DND-41 (cell line): ENCODE data around the gene CNOT10.

Source experiments
- ATAC-seq: fragments of 200-7000 bp; cut with Tn5 transposase; 3 replicates; pipeline ENCODE4 v1.9.1; 2021; ENCODE audit warnings: low read depth; ENCODE audit not compliant: insufficient read depth
- DNase-seq: peaks from one replicate; pipeline ENCODE4 v3.0.0-alpha.2; 2020
- H2AFZ ChIP-seq: 2 replicates; pipeline ENCODE4 v1.6.0; 2012; ENCODE audit warnings: low read depth, low read length
- H3K27ac ChIP-seq: 2 replicates; pipeline ENCODE4 v1.5.1; 2012; ENCODE audit warnings: low read length, inconsistent platforms
- H3K27me3 ChIP-seq: fragments of 200-600 bp; sonication (generic); 2 replicates; pipeline ENCODE4 v1.6.0; 2012; ENCODE audit warnings: low read length, mild to moderate bottlenecking, inconsistent platforms; ENCODE audit not compliant: insufficient read depth, poor library complexity
- H3K36me3 ChIP-seq: 2 replicates; pipeline ENCODE4 v1.5.1; 2012; ENCODE audit warnings: low read length, inconsistent platforms; ENCODE audit not compliant: insufficient read depth
- H3K4me1 ChIP-seq: 2 replicates; pipeline ENCODE4 v1.5.1; 2012; ENCODE audit warnings: mild to moderate bottlenecking, low read length; ENCODE audit not compliant: insufficient read depth
- H3K4me2 ChIP-seq: 2 replicates; pipeline ENCODE4 v1.6.0; 2012; ENCODE audit warnings: mild to moderate bottlenecking, moderate library complexity, low read length, inconsistent platforms; ENCODE audit not compliant: insufficient read depth
- H3K4me3 ChIP-seq, 2 experiments: fragments of 200-600 bp in 1 of 2; shearing (Covaris generic) in 1 of 2; 2 replicates each; pipeline ENCODE4 v1.5.1; 2012 to 2016; ENCODE audit warnings: inconsistent platforms in 2 of 2, low read length in 2 of 2, mild to moderate bottlenecking in 2 of 2, low read depth in 1 of 2, moderate library complexity in 1 of 2
- H3K79me2 ChIP-seq: 2 replicates; pipeline ENCODE4 v1.6.0; 2012; ENCODE audit warnings: low read length, inconsistent platforms; ENCODE audit not compliant: insufficient read depth
- H3K9ac ChIP-seq: 2 replicates; pipeline ENCODE4 v1.6.0; 2012; ENCODE audit warnings: low read depth, mild to moderate bottlenecking, inconsistent platforms, low read length, moderate library complexity
- H3K9me3 ChIP-seq: 2 replicates; pipeline ENCODE4 v1.5.1; 2012; ENCODE audit warnings: low read length, moderate library complexity, mild to moderate bottlenecking, inconsistent platforms; ENCODE audit not compliant: insufficient read depth, severe bottlenecking
- H4K20me1 ChIP-seq: 2 replicates; pipeline ENCODE4 v1.6.0; 2012; ENCODE audit warnings: low read length; ENCODE audit not compliant: insufficient read depth
- EZH2 ChIP-seq: IDR thresholded peaks from 3 replicates; pipeline ENCODE4 v1.6.1; 2012; ENCODE audit warnings: borderline replicate concordance, low read depth, mild to moderate bottlenecking, moderate library complexity, low read length, inconsistent platforms; ENCODE audit not compliant: severe bottlenecking
- TF ChIP-seq, protein P1 (sequence below): IDR thresholded peaks from 2 replicates; pipeline ENCODE4 v1.5.1; 2012; ENCODE audit warnings: borderline replicate concordance, low read length, moderate library complexity, mild to moderate bottlenecking; ENCODE audit not compliant: poor library complexity, severe bottlenecking; ENCODE audit errors: extremely low read depth

The CNOT10 gene

DNA sequence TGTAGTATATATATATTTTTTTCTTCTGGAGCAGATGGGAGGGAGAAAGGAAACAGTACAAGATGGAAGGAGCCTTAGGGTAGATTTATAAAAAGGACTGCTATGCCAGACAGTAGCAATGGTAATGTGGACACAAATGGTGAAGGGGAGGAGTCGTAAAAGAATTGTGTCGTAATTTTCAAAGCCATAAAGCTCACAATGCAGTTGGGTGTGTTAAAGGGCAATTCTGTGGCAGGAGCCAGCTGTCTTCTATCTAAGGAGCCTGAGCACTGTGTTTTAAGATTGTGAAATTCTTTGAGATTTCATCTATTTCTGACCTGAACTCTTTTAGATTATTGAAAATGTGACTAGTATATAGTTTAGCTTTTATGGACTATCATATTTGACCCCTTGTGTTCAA lies 58.9 kb downstream of the CNOT10 start:
- H3K4me3 ChIP-seq, result no peak overlapping the region
- H3K27me3 ChIP-seq, result no peaks in the 10 kb centered on the region
- peaks cover 50% of the 10 kb centered on the region for H3K36me3 ChIP-seq
- no peaks in the 10 kb centered on the region for H3K4me1 ChIP-seq
- no peak for TF ChIP-seq EZH2
- TF ChIP-seq, protein P1, sequence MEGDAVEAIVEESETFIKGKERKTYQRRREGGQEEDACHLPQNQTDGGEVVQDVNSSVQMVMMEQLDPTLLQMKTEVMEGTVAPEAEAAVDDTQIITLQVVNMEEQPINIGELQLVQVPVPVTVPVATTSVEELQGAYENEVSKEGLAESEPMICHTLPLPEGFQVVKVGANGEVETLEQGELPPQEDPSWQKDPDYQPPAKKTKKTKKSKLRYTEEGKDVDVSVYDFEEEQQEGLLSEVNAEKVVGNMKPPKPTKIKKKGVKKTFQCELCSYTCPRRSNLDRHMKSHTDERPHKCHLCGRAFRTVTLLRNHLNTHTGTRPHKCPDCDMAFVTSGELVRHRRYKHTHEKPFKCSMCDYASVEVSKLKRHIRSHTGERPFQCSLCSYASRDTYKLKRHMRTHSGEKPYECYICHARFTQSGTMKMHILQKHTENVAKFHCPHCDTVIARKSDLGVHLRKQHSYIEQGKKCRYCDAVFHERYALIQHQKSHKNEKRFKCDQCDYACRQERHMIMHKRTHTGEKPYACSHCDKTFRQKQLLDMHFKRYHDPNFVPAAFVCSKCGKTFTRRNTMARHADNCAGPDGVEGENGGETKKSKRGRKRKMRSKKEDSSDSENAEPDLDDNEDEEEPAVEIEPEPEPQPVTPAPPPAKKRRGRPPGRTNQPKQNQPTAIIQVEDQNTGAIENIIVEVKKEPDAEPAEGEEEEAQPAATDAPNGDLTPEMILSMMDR, result no peak
- H3K4me2 ChIP-seq, result no peak overlapping the region
- no peak overlapping the region for H3K27ac ChIP-seq
- DNase-seq, result no peak
- H3K79me2 ChIP-seq, result no peaks in the 10 kb centered on the region
- no peak overlapping the region for H2AFZ ChIP-seq
- ATAC-seq, result no peak
- H3K9me3 ChIP-seq, result no peaks in the 10 kb centered on the region
- H3K9ac ChIP-seq, result no peak overlapping the region
- H4K20me1 ChIP-seq, result no peaks in the 10 kb centered on the region

DNA sequence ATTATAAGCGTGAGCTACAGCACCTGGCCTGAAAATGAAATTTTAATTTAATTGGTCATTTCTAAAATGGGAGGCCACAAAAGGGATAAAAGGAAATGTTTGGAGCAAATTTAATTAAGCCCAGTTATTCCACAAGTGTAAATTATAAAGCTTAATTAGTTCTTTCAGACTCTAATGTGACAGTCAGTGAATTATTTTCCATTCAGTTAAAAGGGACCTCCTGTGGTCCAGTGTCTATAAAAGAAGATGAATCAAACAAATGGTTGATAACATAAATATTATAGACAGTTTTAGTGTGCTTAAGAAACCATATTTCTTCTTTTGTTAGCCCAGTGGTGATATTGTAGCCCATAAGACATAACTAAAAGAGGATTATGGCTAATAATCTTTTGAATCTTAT lies 66.4 kb downstream of the CNOT10 start:
- TF ChIP-seq, protein P1, result no peak
- no peak for TF ChIP-seq EZH2
- Histone ChIP-seq H3K9ac (no peak overlapping the region), H3K27me3 (no peaks in the 10 kb centered on the region), H3K4me2 (no peak overlapping the region), H2AFZ (no peak overlapping the region), H3K36me3 (peaks cover 32% of the 10 kb centered on the region), H4K20me1 (no peaks in the 10 kb centered on the region), H3K4me3 (no peak overlapping the region), H3K27ac (no peak overlapping the region), H3K9me3 (no peaks in the 10 kb centered on the region), H3K4me1 (no peaks in the 10 kb centered on the region), H3K79me2 (no peaks in the 10 kb centered on the region)
- no peak for DNase-seq
- ATAC-seq, result no peak

DNA sequence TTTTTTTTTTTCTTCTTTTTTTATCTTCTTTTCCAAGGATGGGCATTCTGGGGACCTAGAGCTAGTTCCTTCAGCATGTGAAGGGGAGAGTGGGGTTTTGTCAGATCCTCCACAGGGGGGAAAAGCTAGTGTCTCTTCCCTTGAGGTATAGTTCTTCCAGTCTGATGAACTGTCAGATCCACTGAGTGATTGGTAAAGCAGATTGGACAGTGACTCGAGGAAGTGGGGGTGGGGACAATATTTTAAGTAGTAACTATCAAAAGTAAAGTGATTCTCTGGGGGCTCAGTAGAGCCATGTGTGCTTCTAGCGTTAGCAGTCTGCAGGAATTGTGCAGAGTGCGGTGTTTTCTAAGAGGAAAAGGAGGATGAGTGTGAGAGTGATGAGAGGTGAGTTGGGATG lies 70.8 kb downstream of the CNOT10 start:
- DNase-seq (no peak), ATAC-seq (no peak; the same call in 2 of the 3 replicates)
- TF ChIP-seq EZH2, result no peak
- TF ChIP-seq, protein P1, result no peak

DNA sequence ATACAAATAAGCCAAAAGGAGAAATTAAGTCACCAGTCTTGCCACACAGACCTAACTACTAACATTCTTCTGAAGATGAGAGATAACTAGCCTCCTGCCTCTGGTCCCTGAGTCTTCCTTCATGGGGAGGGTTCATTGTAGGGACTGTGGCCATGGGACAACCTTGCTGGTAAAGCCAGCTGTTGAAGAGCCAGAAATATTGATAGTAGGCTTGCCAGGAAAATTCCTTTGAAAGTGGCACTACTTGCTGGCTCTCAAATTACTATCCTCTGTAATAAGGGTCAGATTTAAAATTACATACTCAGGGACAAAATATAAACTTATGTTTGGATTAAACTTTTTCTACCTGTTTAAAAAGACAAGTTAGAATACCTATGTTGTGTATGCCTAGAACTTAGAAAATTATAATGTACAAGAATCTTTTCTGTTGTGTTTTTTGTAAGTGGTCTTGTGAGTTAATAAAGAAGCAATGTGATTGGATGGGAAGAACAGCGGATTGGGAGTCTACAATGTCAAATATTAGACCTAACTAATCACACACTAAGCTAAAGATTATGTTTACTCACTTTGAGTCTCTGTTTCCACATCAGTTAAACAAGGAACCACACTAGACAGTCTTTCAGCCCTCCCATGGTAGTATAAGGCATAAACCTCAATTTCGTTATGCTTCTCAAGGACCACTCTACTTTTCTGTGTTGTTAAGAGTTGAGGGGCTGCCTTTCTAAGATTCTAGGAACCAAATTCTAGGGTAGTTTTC lies 72.8 kb downstream of the CNOT10 start:
- ATAC-seq, result peak; percentile 70
- Histone ChIP-seq H2AFZ (no peak overlapping the region), H4K20me1 (no peaks in the 10 kb centered on the region), H3K4me1 (no peaks in the 10 kb centered on the region), H3K27ac (no peak overlapping the region), H3K9ac (no peak overlapping the region), H3K4me3 (no peak overlapping the region), H3K36me3 (peaks cover 33% of the 10 kb centered on the region; the same call in 1 of the 2 replicates), H3K9me3 (no peaks in the 10 kb centered on the region), H3K4me2 (no peak overlapping the region), H3K27me3 (no peaks in the 10 kb centered on the region), H3K79me2 (no peaks in the 10 kb centered on the region)
- no peak for DNase-seq
- TF ChIP-seq, protein P1, result no peak
- TF ChIP-seq EZH2, result no peak

More for the DNA sequence above, 70.8 kb downstream of the CNOT10 start:
- no peaks in the 10 kb centered on the region for H4K20me1 ChIP-seq
- no peaks in the 10 kb centered on the region for H3K27me3 ChIP-seq
- H3K36me3 ChIP-seq, result peaks cover 35% of the 10 kb centered on the region
- no peak overlapping the region for H3K4me3 ChIP-seq
- H3K4me1 ChIP-seq, result no peaks in the 10 kb centered on the region
- H3K9ac ChIP-seq, result no peak overlapping the region
- no peaks in the 10 kb centered on the region for H3K9me3 ChIP-seq
- H2AFZ ChIP-seq, result no peak overlapping the region
- H3K4me2 ChIP-seq, result no peak overlapping the region
- H3K79me2 ChIP-seq, result no peaks in the 10 kb centered on the region
- H3K27ac ChIP-seq, result no peak overlapping the region
